Large intestine (tissue), 12 donors: ENCODE measurements around the gene LASP1. TPM values are rescaled to one million over a fixed set of nuclear protein-coding genes. Genes with fewer than 3 reads are reported as not detected.

Experiments
- DNase-seq, 2 donors: peaks; one replicate each; pipeline versions ENCODE4 v3.0.0 to v3.0.0-alpha.2; 2013
- H3K27ac ChIP-seq: one replicate; pipeline ENCODE4 v1.5.1; 2013; ENCODE audit warnings: low read length
- H3K27me3 ChIP-seq: 2 replicates; pipeline ENCODE4 v1.6.1; 2013; ENCODE audit warnings: low read length; ENCODE audit not compliant: control insufficient read depth, insufficient read depth
- H3K36me3 ChIP-seq: 2 replicates; pipeline ENCODE4 v1.6.1; 2013; ENCODE audit warnings: low read length; ENCODE audit not compliant: control insufficient read depth, insufficient read depth
- H3K4me1 ChIP-seq: one replicate; pipeline ENCODE4 v1.6.1; 2013; ENCODE audit warnings: low read length; ENCODE audit not compliant: control insufficient read depth, insufficient read depth
- H3K4me3 ChIP-seq: one replicate; pipeline ENCODE4 v1.5.1; 2013; ENCODE audit warnings: low read length
- H3K9me3 ChIP-seq: one replicate; pipeline ENCODE4 v1.6.1; 2013; ENCODE audit warnings: mild to moderate bottlenecking, low read depth, low read length, moderate library complexity; ENCODE audit not compliant: control insufficient read depth
- WGBS: methylation state at CpG from one replicate; pipeline ENCODE4 v1.1.5; 2013; ENCODE audit warnings: low lambda C conversion rate; ENCODE audit not compliant: insufficient coverage; 5-methylcytosine and 5-hydroxymethylcytosine counted together
- long read RNA-seq, 11 donors: transcript quantifications; one replicate each; lab custom pipeline, GENCODE V29; 2026
- polyA plus RNA-seq: library from polyadenylated mRNA; unstranded; fragments of 120-200 nt; gene quantifications from one replicate; pipeline ENCODE4 v1.2.1, GENCODE V29; 2013

The LASP1 gene
- 244 TPM for polyA plus RNA-seq
- long read RNA-seq, donor 1, full-length matches to known transcripts, result 66 of 74 reads
- long read RNA-seq, donor 1, partial matches to known transcripts, result 8 of 74 reads
- long read RNA-seq, donor 1, other reads (novel, unspliced or antisense), result 0 of 74 reads
- long read RNA-seq, donor 2, full-length matches to known transcripts, result 118 of 160 reads
- long read RNA-seq, donor 2, partial matches to known transcripts, result 42 of 160 reads
- long read RNA-seq, donor 2, other reads (novel, unspliced or antisense), result 0 of 160 reads
- long read RNA-seq, donor 3, result 0 reads
- long read RNA-seq, donor 4, full-length matches to known transcripts, result 12 of 17 reads
- long read RNA-seq, donor 4, partial matches to known transcripts, result 5 of 17 reads
- long read RNA-seq, donor 4, other reads (novel, unspliced or antisense), result 0 of 17 reads
- long read RNA-seq, donor 5, full-length matches to known transcripts, result 36 of 36 reads
- long read RNA-seq, donor 5, partial matches to known transcripts, result 0 of 36 reads
- long read RNA-seq, donor 5, other reads (novel, unspliced or antisense), result 0 of 36 reads
- long read RNA-seq, donor 6, full-length matches to known transcripts, result 80 of 128 reads
- long read RNA-seq, donor 6, partial matches to known transcripts, result 48 of 128 reads
- long read RNA-seq, donor 6, other reads (novel, unspliced or antisense), result 0 of 128 reads
- long read RNA-seq, donor 7, full-length matches to known transcripts, result 25 of 36 reads
- long read RNA-seq, donor 7, partial matches to known transcripts, result 11 of 36 reads
- long read RNA-seq, donor 7, other reads (novel, unspliced or antisense), result 0 of 36 reads
- long read RNA-seq, donor 8, full-length matches to known transcripts, result 108 of 151 reads
- long read RNA-seq, donor 8, partial matches to known transcripts, result 43 of 151 reads
- long read RNA-seq, donor 8, other reads (novel, unspliced or antisense), result 0 of 151 reads
- long read RNA-seq, donor 9, full-length matches to known transcripts, result 59 of 80 reads
- long read RNA-seq, donor 9, partial matches to known transcripts, result 21 of 80 reads
- long read RNA-seq, donor 9, other reads (novel, unspliced or antisense), result 0 of 80 reads
- long read RNA-seq, donor 10, full-length matches to known transcripts, result 75 of 117 reads
- long read RNA-seq, donor 10, partial matches to known transcripts, result 42 of 117 reads
- long read RNA-seq, donor 10, other reads (novel, unspliced or antisense), result 0 of 117 reads
- long read RNA-seq, donor 11, full-length matches to known transcripts, result 42 of 55 reads
- long read RNA-seq, donor 11, partial matches to known transcripts, result 13 of 55 reads
- long read RNA-seq, donor 11, other reads (novel, unspliced or antisense), result 0 of 55 reads

GRCh38 chr17:38869526-38870258 is at the start of gene LASP1:
TSS of gene LASP1 (plus strand) at chr17:38870058. CDS start at chr17:38870190, 132 bp downstream.
- peak; percentile 90 to 94 for DNase-seq
- Histone ChIP-seq H3K4me3 (peak within 1 kb of the TSS; percentile 91), H3K27me3 (no peaks in the 10 kb centered on the region), H3K27ac (peak within 1 kb of the TSS; percentile 93), H3K9me3 (no peaks in the 10 kb centered on the region), H3K4me1 (peaks cover 34% of the 10 kb centered on the region), H3K36me3 (peaks cover 9% of the 10 kb centered on the region)
- no CpG with 5 or more reads among the region's 73 CpGs for WGBS

- Histone ChIP-seq H3K27me3 (no peaks in the 10 kb centered on the region), H3K27ac (peak within 1 kb of the TSS; percentile 90), H3K4me1 (peaks cover 13% of the 10 kb centered on the region), H3K9me3 (no peaks in the 10 kb centered on the region), H3K36me3 (peaks cover 14% of the 10 kb centered on the region), H3K4me3 (peak within 1 kb of the TSS; percentile 66)
- no CpG with 5 or more reads among the region's 55 CpGs for WGBS
- DNase-seq, result peak; percentile 98
Measured at GRCh38 chr17:38824899-38825761, 44.7 kb upstream of the LASP1 start, which contains the start of gene CWC25. TSS of gene CWC25 (minus strand) at chr17:38825321. CDS start at chr17:38825183, 138 bp downstream.

- DNase-seq, result no peak
- H3K9me3 ChIP-seq, result no peaks in the 10 kb centered on the region
- H3K27ac ChIP-seq, result peak overlapping the region; percentile 90
- WGBS, result 100% methylated on average over 2 of the region's 17 CpGs
- peaks cover 8% of the 10 kb centered on the region for H3K36me3 ChIP-seq
- peak overlapping the region; percentile 66 for H3K4me3 ChIP-seq
- peaks cover 13% of the 10 kb centered on the region for H3K4me1 ChIP-seq
- H3K27me3 ChIP-seq, result no peaks in the 10 kb centered on the region
Measured at GRCh38 chr17:38825762-38826247, 44.1 kb upstream of the LASP1 start.

- Histone ChIP-seq H3K27me3 (no peaks in the 10 kb centered on the region), H3K4me3 (no peak overlapping the region), H3K36me3 (peaks cover 25% of the 10 kb centered on the region), H3K4me1 (peaks cover 5% of the 10 kb centered on the region), H3K27ac (no peak overlapping the region), H3K9me3 (no peaks in the 10 kb centered on the region)
- no peak for DNase-seq
- 82% methylated on average over 5 of the region's 13 CpGs for WGBS
Measured at GRCh38 chr17:38844261-38844757, 25.5 kb upstream of the LASP1 start.

GRCh38 chr17:38848557-38848891 is 21.3 kb upstream of the LASP1 start:
- Histone ChIP-seq H3K27ac (no peak overlapping the region), H3K36me3 (peaks cover 57% of the 10 kb centered on the region), H3K9me3 (no peaks in the 10 kb centered on the region), H3K4me3 (no peak overlapping the region), H3K27me3 (no peaks in the 10 kb centered on the region), H3K4me1 (peaks cover 8% of the 10 kb centered on the region)
- DNase-seq, result no peak
- WGBS, result no CpG with 5 or more reads among the region's 1 CpG

- no peak overlapping the region for H3K4me3 ChIP-seq
- WGBS, result no CpG with 5 or more reads among the region's 16 CpGs
- H3K27ac ChIP-seq, result no peak overlapping the region
- no peaks in the 10 kb centered on the region for H3K9me3 ChIP-seq
- peaks cover 8% of the 10 kb centered on the region for H3K4me1 ChIP-seq
- no peak for DNase-seq
- no peaks in the 10 kb centered on the region for H3K27me3 ChIP-seq
- peaks cover 57% of the 10 kb centered on the region for H3K36me3 ChIP-seq
Measured at GRCh38 chr17:38848939-38849605, 20.8 kb upstream of the LASP1 start.

GRCh38 chr17:38850374-38850773 is 19.5 kb upstream of the LASP1 start:
- no peaks in the 10 kb centered on the region for H3K9me3 ChIP-seq

GRCh38 chr17:38851434-38851833 is 18.4 kb upstream of the LASP1 start:
- no peak overlapping the region for H3K27ac ChIP-seq
- H3K4me3 ChIP-seq, result peak overlapping the region; percentile 70
- no CpG with 5 or more reads among the region's 2 CpGs for WGBS
- H3K27me3 ChIP-seq, result no peaks in the 10 kb centered on the region
- peaks cover 11% of the 10 kb centered on the region for H3K4me1 ChIP-seq
- no peaks in the 10 kb centered on the region for H3K9me3 ChIP-seq
- no peak for DNase-seq
- H3K36me3 ChIP-seq, result peaks cover 57% of the 10 kb centered on the region

More at GRCh38 chr17:38850374-38850773, 19.5 kb upstream of the LASP1 start:
- WGBS, result no CpG with 5 or more reads among the region's 7 CpGs
- Histone ChIP-seq H3K27ac (no peak overlapping the region), H3K4me3 (no peak overlapping the region), H3K36me3 (peaks cover 57% of the 10 kb centered on the region), H3K27me3 (no peaks in the 10 kb centered on the region), H3K4me1 (peaks cover 11% of the 10 kb centered on the region)
- no peak for DNase-seq
